NCI-H2107 treated with DMSO at 0.1 percent for 48 hours (cell line): ENCODE measurements around the gene DUSP23.

Source experiments
- DNase-seq: peaks from one replicate; lab custom pipeline; 2025; ENCODE audit not compliant: unreplicated experiment; lab: John Stamatoyannopoulos, UW

The DUSP23 gene

GRCh38 chr1:159783724-159784123, 3.0 kb downstream of the DUSP23 start:
- DNase-seq: no peak

- no peak for DNase-seq
These were observed 5.7 kb downstream of the DUSP23 start for GRCh38 chr1:159786465-159786864.

GRCh38 chr1:159786966-159787365, 6.2 kb downstream of the DUSP23 start:
- no peak for DNase-seq

GRCh38 chr1:159790237-159790917, 9.6 kb downstream of the DUSP23 start:
- DNase-seq: peak; percentile 7

GRCh38 chr1:159791031-159791430, 10.3 kb downstream of the DUSP23 start:
- DNase-seq: no peak

GRCh38 chr1:159791461-159791860, 10.7 kb downstream of the DUSP23 start:
- no peak for DNase-seq

GRCh38 chr1:159795534-159795933, 14.8 kb downstream of the DUSP23 start:
- DNase-seq: no peak

- peak; percentile 84 for DNase-seq
These were observed 18.1 kb downstream of the DUSP23 start for GRCh38 chr1:159798893-159799292.

GRCh38 chr1:159799446-159799985, 18.8 kb downstream of the DUSP23 start:
- DNase-seq: no peak

GRCh38 chr1:159800177-159800930, 19.6 kb downstream of the DUSP23 start:
- DNase-seq: peak; percentile 77

- no peak for DNase-seq
These were observed 21.3 kb downstream of the DUSP23 start, which contains the start of gene FCRL6 for GRCh38 chr1:159802111-159802510. FCRL6 (plus strand) TSS chr1:159802360; CDS start chr1:159802425, 65 bp downstream.

- no peak for DNase-seq
These were observed 23.4 kb downstream of the DUSP23 start for GRCh38 chr1:159803956-159804689.

- DNase-seq: no peak
These were observed 24.2 kb downstream of the DUSP23 start for GRCh38 chr1:159804924-159805323.

GRCh38 chr1:159815926-159816325, 35.2 kb downstream of the DUSP23 start:
- no peak for DNase-seq

- peak; percentile 89 for DNase-seq
These were observed 36.7 kb downstream of the DUSP23 start for GRCh38 chr1:159817276-159818041.

- DNase-seq: peak; percentile 68
These were observed 40.6 kb downstream of the DUSP23 start for GRCh38 chr1:159821171-159821867.

GRCh38 chr1:159823406-159823805, 42.6 kb downstream of the DUSP23 start:
- DNase-seq: peak; percentile 96

GRCh38 chr1:159825564-159825963, 44.8 kb downstream of the DUSP23 start:
- no peak for DNase-seq

GRCh38 chr1:159826441-159827101, 45.8 kb downstream of the DUSP23 start, which contains the start of gene SLAMF8:
SLAMF8 (plus strand) TSS chr1:159826873; CDS start chr1:159826899, 26 bp downstream.
- DNase-seq: no peak
